B cell (primary cell): ENCODE measurements around the gene PLEKHG4B. TPM values are rescaled to one million over a fixed set of nuclear protein-coding genes. Genes with fewer than 3 reads are reported as not detected.

Source experiments
- ATAC-seq: fragments of 200-7000 bp; cut with Tn5 transposase; one replicate; pipeline ENCODE4 v1.10.0; 2021; ENCODE audit warnings: low read depth, mild to moderate bottlenecking, moderate number of reproducible peaks, moderate library complexity
- CTCF ChIA-PET: fragments of 350-600 bp; sonication (Branson Sonifier 250); formaldehyde crosslinking; loops from one replicate; lab custom pipeline; 2021; ENCODE audit warnings: antibody characterized with exemption, inconsistent platforms; lab: Charles Lee
- POLR2A ChIA-PET: fragments of 350-600 bp; sonication (Branson Sonifier 250); formaldehyde crosslinking; loops from one replicate; lab custom pipeline; 2021; ENCODE audit warnings: antibody characterized with exemption; lab: Charles Lee
- DNase-seq: peaks from one replicate; pipeline ENCODE4 v3.0.0; 2013
- H2AFZ ChIP-seq: 2 replicates; pipeline ENCODE4 v1.6.1; 2012; ENCODE audit warnings: mild to moderate bottlenecking, low read depth, low read length; ENCODE audit not compliant: insufficient read depth, poor library complexity, severe bottlenecking
- H3K27ac ChIP-seq, 2 donors: 1 replicate in 1 of 2; 2 replicates in 1 of 2; pipeline ENCODE4 v1.5.1; 2012 to 2013; ENCODE audit warnings: low read length in 2 of 2, mild to moderate bottlenecking in 2 of 2, moderate library complexity in 1 of 2
- H3K27me3 ChIP-seq, 4 experiments: fragments of 200-600 bp in 1 of 4; sonication (generic) in 1 of 4; replicated peaks in 1 of 4; 1 replicate in 2 of 4; 2 replicates in 2 of 4; pipeline versions ENCODE4 v1.6.1 to v1.7.0; 2013 to 2016; ENCODE audit warnings: low read length in 3 of 4, mild to moderate bottlenecking in 2 of 4, mixed read lengths in 1 of 4, moderate library complexity in 1 of 4; ENCODE audit not compliant: insufficient read depth in 4 of 4, control insufficient read depth in 3 of 4; ENCODE audit errors: control extremely low read depth in 1 of 4
- H3K36me3 ChIP-seq, 2 experiments: replicated peaks in 1 of 2; 1 replicate in 1 of 2; 2 replicates in 1 of 2; pipeline versions ENCODE4 v1.6.1 to v1.7.1; 2013; ENCODE audit warnings: low read length in 1 of 2; ENCODE audit not compliant: insufficient read depth in 2 of 2, control insufficient read depth in 1 of 2; ENCODE audit errors: control extremely low read depth in 1 of 2, extremely low read depth in 1 of 2
- H3K4me1 ChIP-seq, 2 donors: fragments of 200-600 bp in 1 of 2; sonication (generic) in 1 of 2; 1 replicate in 1 of 2; 2 replicates in 1 of 2; pipeline versions ENCODE4 v1.5.1 to v1.6.1; 2013 to 2017; ENCODE audit warnings: low read length in 2 of 2; ENCODE audit not compliant: control insufficient read depth in 2 of 2, insufficient read depth in 2 of 2
- H3K4me2 ChIP-seq: replicated peaks from 2 replicates; pipeline ENCODE3; 2012; ENCODE audit warnings: mild to moderate bottlenecking, low read depth, low read length; ENCODE audit not compliant: poor library complexity, severe bottlenecking
- H3K4me3 ChIP-seq, 5 experiments: fragments of 200-600 bp in 1 of 5; sonication (generic) in 1 of 5; 1 replicate in 3 of 5; 2 replicates in 2 of 5; pipeline versions ENCODE4 v1.5.1 to v1.7.0; 2011 to 2016; ENCODE audit warnings: low read length in 4 of 5, mild to moderate bottlenecking in 4 of 5, low read depth in 2 of 5, control low read depth in 1 of 5, moderate library complexity in 1 of 5; ENCODE audit not compliant: insufficient read depth in 1 of 5; ENCODE audit errors: control extremely low read depth in 1 of 5, extremely low read depth in 1 of 5
- H3K79me2 ChIP-seq: fragments of 200-600 bp; sonication (generic); one replicate; pipeline ENCODE4 v1.6.0; 2016; ENCODE audit warnings: low read length; ENCODE audit not compliant: control insufficient read depth, insufficient read depth
- H3K9ac ChIP-seq: fragments of 200-600 bp; sonication (generic); 2 replicates; pipeline ENCODE4 v1.6.1; 2017; ENCODE audit warnings: mild to moderate bottlenecking, low read length, moderate library complexity
- H3K9me3 ChIP-seq, 3 donors: one replicate each; pipeline versions ENCODE4 v1.6.1 to v1.7.1; 2013; ENCODE audit warnings: low read length in 2 of 3; ENCODE audit not compliant: control insufficient read depth in 2 of 3, insufficient read depth in 1 of 3; ENCODE audit errors: control extremely low read depth in 1 of 3
- H4K20me1 ChIP-seq: 2 replicates; pipeline ENCODE4 v1.6.0; 2012; ENCODE audit warnings: mild to moderate bottlenecking, low read length; ENCODE audit not compliant: insufficient read depth, control insufficient read depth, poor library complexity, severe bottlenecking
- H3K27ac Mint-ChIP-seq: one replicate; pipeline ENCODE4 v1.8.0; 2021; ENCODE audit warnings: mixed read lengths
- H3K27me3 Mint-ChIP-seq: one replicate; pipeline ENCODE4 v1.8.0; 2021; ENCODE audit warnings: mixed read lengths
- H3K4me1 Mint-ChIP-seq: one replicate; pipeline ENCODE4 v1.8.0; 2021; ENCODE audit warnings: mixed read lengths
- H3K4me3 Mint-ChIP-seq: one replicate; pipeline ENCODE4 v1.8.0; 2021; ENCODE audit warnings: mixed read lengths
- H3K9me3 Mint-ChIP-seq: one replicate; pipeline ENCODE4 v1.8.0; 2022; ENCODE audit warnings: mixed read lengths; ENCODE audit not compliant: insufficient read depth
- CTCF ChIP-seq: fragments of 200-600 bp; IDR thresholded peaks from one replicate; pipeline ENCODE4 v1.8.0; 2022; ENCODE audit warnings: antibody characterized with exemption, mild to moderate bottlenecking
- EZH2 ChIP-seq: IDR thresholded peaks from 2 replicates; pipeline ENCODE4 v1.6.1; 2012; ENCODE audit warnings: borderline replicate concordance, low read depth, mild to moderate bottlenecking, moderate library complexity, low read length; ENCODE audit not compliant: insufficient read depth, poor library complexity, severe bottlenecking
- WGBS: methylation state at CpG from one replicate; pipeline ENCODE4 v1.1.5; 2013; ENCODE audit warnings: missing lambda C conversion rate; ENCODE audit not compliant: insufficient coverage; 5-methylcytosine and 5-hydroxymethylcytosine counted together
- intact Hi-C: fragments of 100-400 bp; cut with micrococcal nuclease; formaldehyde crosslinking; loops from one replicate; pipeline ENCODE4 v1.10.0; 2022
- polyA plus RNA-seq: library from polyadenylated mRNA; depleted of rRNA; stranded (reverse); fragments of >200 nt; gene quantifications from 2 replicates; pipeline ENCODE4 v1.2.3, GENCODE V29; 2012
- total RNA-seq, 2 donors: library from RNA; stranded (reverse); fragments of 120-200 nt in 1 of 2; gene quantifications; 1 replicate in 1 of 2; 2 replicates in 1 of 2; pipeline versions ENCODE4 v1.2.3 to v1.2.4, GENCODE V29; 2013 to 2022

Gene PLEKHG4B
- total and polyA plus RNA-seq, 2 donors (not counting 1 experiment from before 2014, with no cell fraction given) = not detected

DNA sequence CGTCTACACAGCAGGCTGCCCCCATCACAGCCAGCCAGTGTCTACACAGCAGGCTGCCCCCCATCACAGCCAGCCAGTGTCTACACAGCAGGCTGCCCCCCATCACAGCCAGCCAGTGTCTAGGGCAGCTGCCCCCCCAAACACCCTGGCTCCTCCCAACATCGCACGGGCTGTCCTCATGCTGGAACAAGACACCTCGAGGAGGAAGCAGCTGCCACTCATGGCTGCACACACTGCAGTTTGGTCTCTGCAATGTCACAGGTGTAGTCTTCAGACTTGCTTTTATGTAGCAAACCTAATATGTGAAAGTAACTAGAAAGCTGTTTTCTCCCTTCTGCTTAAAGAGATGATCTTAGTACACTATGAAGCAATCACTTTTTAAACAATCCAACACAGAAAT, 109.0 kb downstream of the PLEKHG4B start:
- 6% methylated on average over 3 of the region's 4 CpGs for WGBS
- H3K27ac ChIP-seq = no peak overlapping the region

GRCh38 chr5:201672-202071, 109.7 kb downstream of the PLEKHG4B start:
- Histone ChIP-seq H3K36me3 (peaks cover 1 to 30% of the 10 kb centered on the region in 2 experiments), H3K4me2 (no peak overlapping the region), H3K4me3 (no peak overlapping the region), H3K27me3 (no peaks in the 10 kb centered on the region), H3K9ac (no peak overlapping the region), H3K79me2 (no peaks in the 10 kb centered on the region), H3K4me1 (peaks cover 0 to 6% of the 10 kb centered on the region in 2 donors), H3K27ac (no peak overlapping the region), H4K20me1 (peaks cover 18% of the 10 kb centered on the region), H2AFZ (no peak overlapping the region), H3K9me3 (no peaks in the 10 kb centered on the region)
- intact Hi-C loops = no loop called here
- Mint-ChIP-seq H3K27me3 (no peaks in the 10 kb centered on the region), H3K27ac (no peak overlapping the region), H3K4me3 (no peak overlapping the region), H3K9me3 (no peaks in the 10 kb centered on the region), H3K4me1 (peaks cover 15% of the 10 kb centered on the region)
- DNase-seq = no peak
- POLR2A ChIA-PET = no interaction called here
- 97% methylated on average over 8 of the region's 8 CpGs for WGBS
- TF ChIP-seq CTCF (no peak), EZH2 (no peak)
- CTCF ChIA-PET = no interaction called here
- ATAC-seq = no peak

More for the DNA sequence above, 109.0 kb downstream of the PLEKHG4B start:
- Histone ChIP-seq H3K9ac (no peak overlapping the region), H2AFZ (no peak overlapping the region), H4K20me1 (peaks cover 15% of the 10 kb centered on the region), H3K4me1 (peaks cover 0 to 6% of the 10 kb centered on the region in 2 donors), H3K27me3 (no peaks in the 10 kb centered on the region), H3K9me3 (no peaks in the 10 kb centered on the region), H3K36me3 (peaks cover 0 to 27% of the 10 kb centered on the region in 2 experiments), H3K79me2 (no peaks in the 10 kb centered on the region), H3K4me2 (no peak overlapping the region), H3K4me3 (no peak overlapping the region)
- TF ChIP-seq CTCF = no peak
- no peak for TF ChIP-seq EZH2
- Mint-ChIP-seq H3K9me3 (no peaks in the 10 kb centered on the region), H3K4me1 (peaks cover 15% of the 10 kb centered on the region), H3K4me3 (no peak overlapping the region), H3K27me3 (no peaks in the 10 kb centered on the region), H3K27ac (no peak overlapping the region)
- ATAC-seq (no peak), DNase-seq (no peak)
- ChIA-PET POLR2A (no interaction called here), CTCF (no interaction called here)
- intact Hi-C loops = no loop called here
